Measurements from ENCODE around the gene ATG7.

Gene ATG7

GRCh38 chr3:11271986-11272904, at the start of gene ATG7:
Gene ATG7 (plus strand): TSS chr3:11272397. CDS start chr3:11298696, 26,299 bp downstream.
- DNase-seq (ENCODE audit: low read depth) = peak; percentile 82
- H3K4me3 ChIP-seq (ENCODE audit: low read depth, low read length) = peak within 1 kb of the TSS; percentile 57

DNA sequence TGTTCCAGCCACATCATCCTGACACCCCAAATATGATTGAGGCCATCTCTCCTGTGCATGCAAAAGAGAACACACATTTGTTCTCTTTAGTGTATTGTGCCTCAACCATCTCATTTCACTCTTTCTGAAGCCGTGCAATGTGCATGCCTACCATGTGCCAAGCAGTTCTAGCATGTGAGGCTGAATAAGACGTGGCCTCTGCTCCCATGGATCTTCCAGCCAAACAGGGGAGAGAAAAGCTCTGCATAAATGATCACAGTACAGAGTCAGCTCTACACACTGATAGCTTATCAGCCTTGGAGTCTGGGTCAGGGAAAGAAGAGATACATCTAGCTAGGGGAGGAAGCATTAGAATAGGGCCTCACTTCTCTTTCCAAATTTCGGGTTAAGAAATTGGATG, 48.2 kb upstream of the ATG7 start:
- H3K4me3 ChIP-seq (ENCODE audit: low read depth, low read length) = no peak overlapping the region
- no peak for DNase-seq (ENCODE audit: low read depth)

DNA sequence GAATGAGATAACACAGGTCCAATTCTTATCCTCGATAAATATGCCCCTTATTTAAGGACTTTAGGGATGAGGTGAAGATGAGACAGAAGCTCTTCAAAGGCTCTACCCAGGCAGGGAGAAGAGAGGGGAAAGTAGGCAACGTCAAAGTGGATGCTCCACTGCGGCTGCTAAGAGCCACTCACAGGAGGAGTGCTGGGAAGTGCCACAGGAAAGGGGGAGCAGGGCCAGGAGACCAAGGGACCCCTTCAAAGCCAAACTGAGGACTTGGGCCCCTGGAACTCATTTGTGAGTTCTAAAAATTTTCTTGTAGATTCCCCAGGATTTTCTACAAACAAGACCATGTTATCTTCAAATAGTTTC, 47.3 kb upstream of the ATG7 start:
- DNase-seq (ENCODE audit: low read depth) = no peak
- H3K4me3 ChIP-seq (ENCODE audit: low read depth, low read length) = no peak overlapping the region

GRCh38 chr3:11226042-11226370, 46.2 kb upstream of the ATG7 start:
- H3K4me3 ChIP-seq (ENCODE audit: low read depth, low read length) = peak overlapping the region; percentile 0
- DNase-seq (ENCODE audit: low read depth) = no peak

DNA sequence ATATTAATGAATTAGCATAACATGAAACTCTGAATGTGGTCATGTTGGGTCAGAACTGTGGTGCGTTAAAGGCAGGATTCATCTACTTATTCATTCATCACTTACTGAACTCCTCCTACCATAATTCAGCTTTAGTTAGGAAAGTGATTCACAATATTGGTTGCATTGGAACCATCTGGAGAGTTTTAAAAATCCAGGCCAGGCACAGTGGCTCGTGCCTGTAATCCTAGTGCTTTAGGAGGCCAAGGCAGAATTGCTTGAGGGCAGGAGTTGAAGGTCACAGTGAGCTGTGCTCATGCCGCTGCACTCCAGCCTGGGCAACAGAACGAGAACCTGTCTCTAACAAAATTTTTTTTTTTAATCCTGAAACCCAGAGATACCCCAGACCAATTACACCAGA, 44.2 kb upstream of the ATG7 start:
- no peak overlapping the region for H3K4me3 ChIP-seq (ENCODE audit: low read depth, low read length)
- no peak for DNase-seq (ENCODE audit: low read depth)

GRCh38 chr3:11230125-11230524, 42.1 kb upstream of the ATG7 start:
- no peak for DNase-seq (ENCODE audit: low read depth)
- no peak overlapping the region for H3K4me3 ChIP-seq (ENCODE audit: low read depth, low read length)

DNA sequence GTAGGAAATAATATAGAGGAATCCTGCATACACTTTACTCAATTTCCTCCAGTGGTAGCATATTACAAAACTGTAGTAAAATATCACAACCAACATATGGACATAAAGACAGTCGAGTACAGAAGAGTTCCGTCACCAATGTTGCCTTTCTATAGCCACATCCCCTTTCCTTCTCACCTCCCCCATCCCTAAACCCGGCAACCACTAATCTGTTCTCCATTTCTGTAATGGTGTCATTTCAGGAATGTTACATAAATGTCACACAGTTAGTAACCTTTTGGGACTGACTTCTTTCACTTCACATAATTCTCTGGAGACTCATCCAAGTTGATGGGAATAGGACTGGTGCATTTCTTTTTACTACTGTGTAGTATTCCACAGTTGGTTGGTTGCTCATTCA, 41.4 kb upstream of the ATG7 start:
- H3K4me3 ChIP-seq (ENCODE audit: low read depth, low read length) = no peak overlapping the region
- no peak for DNase-seq (ENCODE audit: low read depth)

- no peak for DNase-seq (ENCODE audit: low read depth)
- H3K4me3 ChIP-seq (ENCODE audit: low read depth, low read length) = no peak overlapping the region
These were observed 36.8 kb upstream of the ATG7 start for GRCh38 chr3:11235385-11235784.

GRCh38 chr3:11236588-11237461, 35.4 kb upstream of the ATG7 start:
- H3K4me3 ChIP-seq (ENCODE audit: low read depth, low read length) = no peak overlapping the region
- DNase-seq (ENCODE audit: low read depth) = no peak

DNA sequence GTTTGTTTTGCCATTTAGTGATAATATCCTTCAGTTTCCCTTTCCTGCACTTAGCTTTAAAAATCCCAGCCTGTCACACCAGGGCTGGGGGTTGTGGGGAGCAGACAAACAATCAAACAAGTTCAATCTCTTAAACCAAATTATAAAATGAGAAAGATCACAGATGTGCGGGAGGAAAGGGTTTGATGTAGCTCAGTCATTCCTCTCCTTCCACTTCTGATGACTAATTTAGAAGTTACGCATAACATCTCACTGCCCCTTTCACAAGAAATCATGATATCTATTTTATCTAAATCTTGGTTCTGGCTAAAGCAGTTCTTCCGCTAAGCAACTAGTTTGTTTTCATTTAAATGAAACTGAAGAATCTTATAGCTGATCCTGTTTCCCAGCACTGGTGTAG, 34.1 kb upstream of the ATG7 start:
- peak; percentile 56 for DNase-seq (ENCODE audit: low read depth)
- no peak overlapping the region for H3K4me3 ChIP-seq (ENCODE audit: low read depth, low read length)

DNA sequence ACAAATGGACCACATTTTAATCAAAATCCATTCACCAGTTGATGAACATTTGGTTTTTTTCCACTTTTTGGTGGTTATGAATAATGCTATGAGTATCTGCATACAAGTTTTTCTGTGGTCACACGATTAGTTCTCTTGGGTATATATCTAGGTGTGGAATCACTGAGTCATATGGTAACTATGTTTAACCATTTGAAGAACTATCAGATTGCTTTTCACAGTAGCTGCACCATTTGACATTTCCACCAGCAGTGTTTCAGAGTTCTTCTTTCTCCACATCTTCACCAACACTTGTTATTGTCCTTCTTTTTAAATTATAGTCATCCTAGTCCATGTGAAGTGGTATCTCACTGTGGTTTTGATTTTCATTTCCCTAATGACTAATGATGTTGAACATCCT, 33.3 kb upstream of the ATG7 start:
- peak; percentile 52 for DNase-seq (ENCODE audit: low read depth)
- no peak overlapping the region for H3K4me3 ChIP-seq (ENCODE audit: low read depth, low read length)

DNA sequence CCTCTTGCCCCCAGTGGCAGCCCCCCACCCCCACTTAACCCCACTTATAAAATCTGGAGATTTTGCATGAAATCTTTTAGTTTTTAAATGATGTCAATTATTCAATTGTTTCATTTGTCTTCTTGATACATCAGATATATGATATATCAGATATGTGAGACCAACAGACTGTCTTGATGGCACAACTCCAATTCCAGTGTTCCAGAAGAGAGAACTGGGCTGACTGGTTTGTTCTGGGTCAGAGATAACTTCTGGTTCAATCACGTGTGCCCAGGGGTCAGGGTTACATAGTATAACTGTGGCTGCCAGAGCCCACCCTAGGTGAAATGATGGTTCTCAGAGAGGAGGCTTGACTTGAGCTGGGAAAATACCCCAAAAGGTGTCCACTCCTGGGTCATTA, 32.4 kb upstream of the ATG7 start:
- DNase-seq (ENCODE audit: low read depth) = no peak

GRCh38 chr3:11240496-11240895, 31.7 kb upstream of the ATG7 start:
- H3K4me3 ChIP-seq (ENCODE audit: low read depth, low read length) = no peak overlapping the region
- DNase-seq (ENCODE audit: low read depth) = no peak

More for the DNA sequence above, 32.4 kb upstream of the ATG7 start:
- H3K4me3 ChIP-seq (ENCODE audit: low read depth, low read length) = no peak overlapping the region

DNA sequence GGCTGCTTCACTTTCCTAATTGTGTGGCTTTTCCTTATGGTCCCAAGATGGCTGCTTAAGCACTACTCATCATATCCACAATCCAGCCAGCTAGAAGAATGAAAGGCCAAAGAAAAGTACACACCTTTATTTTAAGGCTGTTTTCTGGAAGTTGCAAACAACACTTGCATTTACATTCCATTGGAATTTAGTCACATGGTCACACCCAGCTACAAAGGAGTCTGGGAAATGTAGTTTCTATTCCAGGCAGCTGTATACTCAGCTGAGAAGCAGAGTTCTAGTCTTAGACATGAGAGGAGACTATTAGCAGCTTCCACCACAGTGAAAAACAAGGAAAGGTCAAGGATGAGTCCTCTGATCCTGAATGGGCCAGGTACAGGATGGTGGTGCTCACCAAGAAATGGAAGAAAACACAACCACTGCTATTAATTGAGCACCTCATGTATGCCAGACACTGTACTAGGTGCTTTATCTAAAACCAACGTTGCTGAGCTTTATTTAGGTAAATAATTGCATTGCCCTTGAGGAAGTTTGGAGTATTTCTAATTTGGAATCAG, 28.0 kb upstream of the ATG7 start:
- no peak for DNase-seq (ENCODE audit: low read depth)
- H3K4me3 ChIP-seq (ENCODE audit: low read depth, low read length) = no peak overlapping the region

- H3K4me3 ChIP-seq (ENCODE audit: low read depth, low read length) = no peak overlapping the region
- no peak for DNase-seq (ENCODE audit: low read depth)
These were observed 26.9 kb upstream of the ATG7 start for GRCh38 chr3:11245276-11245675.

DNA sequence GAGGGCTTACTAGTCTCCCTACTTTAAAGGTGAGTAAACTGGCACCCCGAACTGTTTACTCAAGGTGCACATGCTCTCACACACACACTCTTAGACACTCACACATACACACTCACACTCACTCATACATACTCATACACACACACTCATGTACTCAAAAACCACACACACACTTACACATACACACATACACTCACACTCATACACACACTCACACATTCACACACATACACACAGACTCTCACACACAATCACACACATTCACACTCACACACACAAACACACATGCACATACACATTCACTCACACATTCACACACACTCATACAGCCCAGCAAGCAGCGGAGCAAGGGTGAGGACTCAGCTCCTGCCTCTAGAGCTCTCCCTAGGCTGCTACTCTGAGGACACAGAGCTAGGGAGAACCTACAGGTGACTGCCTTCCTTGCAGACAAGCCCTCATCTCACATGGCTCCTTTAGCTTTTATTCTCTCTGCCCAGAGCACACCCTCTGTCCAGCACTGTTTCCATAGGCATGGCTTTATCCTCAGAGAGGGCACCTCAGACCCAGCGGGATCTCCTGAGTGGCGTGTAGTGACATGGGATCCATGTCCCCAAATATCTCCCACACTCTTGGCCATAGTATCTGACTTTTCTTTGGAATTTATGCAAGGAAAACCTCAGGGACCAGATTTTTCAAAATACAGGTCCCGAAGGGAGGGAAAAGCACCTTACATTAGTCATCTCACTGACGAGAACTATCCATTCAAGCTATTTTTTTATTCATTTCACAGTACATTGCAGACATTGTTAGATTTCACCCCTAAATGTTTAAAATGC, 26.2 kb upstream of the ATG7 start:
- H3K4me3 ChIP-seq (ENCODE audit: low read depth, low read length) = no peak overlapping the region
- DNase-seq (ENCODE audit: low read depth) = no peak

- no peak for DNase-seq (ENCODE audit: low read depth)
- H3K4me3 ChIP-seq (ENCODE audit: low read depth, low read length) = no peak overlapping the region
These were observed 25.6 kb upstream of the ATG7 start for GRCh38 chr3:11246663-11246970.

DNA sequence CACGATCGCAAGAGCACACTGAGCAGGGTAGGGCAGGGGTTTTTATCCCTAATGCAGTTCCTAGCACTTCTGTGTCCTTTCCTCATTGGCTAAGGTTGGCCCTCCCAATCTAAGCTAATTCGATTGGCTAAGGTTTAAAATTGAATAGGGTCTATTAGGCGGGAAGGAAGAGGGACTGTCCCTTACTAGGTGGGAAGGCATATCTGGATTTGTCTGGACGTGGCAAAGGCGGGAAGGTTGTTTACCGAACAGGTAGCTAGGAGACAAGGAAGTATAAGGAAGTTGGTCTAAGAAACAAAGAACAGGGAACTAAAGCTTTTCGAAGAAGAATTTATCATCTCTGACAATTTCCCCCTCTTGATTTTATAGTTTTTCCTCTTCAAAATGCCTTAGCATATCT, 24.8 kb upstream of the ATG7 start:
- no peak for DNase-seq (ENCODE audit: low read depth)
- no peak overlapping the region for H3K4me3 ChIP-seq (ENCODE audit: low read depth, low read length)

DNA sequence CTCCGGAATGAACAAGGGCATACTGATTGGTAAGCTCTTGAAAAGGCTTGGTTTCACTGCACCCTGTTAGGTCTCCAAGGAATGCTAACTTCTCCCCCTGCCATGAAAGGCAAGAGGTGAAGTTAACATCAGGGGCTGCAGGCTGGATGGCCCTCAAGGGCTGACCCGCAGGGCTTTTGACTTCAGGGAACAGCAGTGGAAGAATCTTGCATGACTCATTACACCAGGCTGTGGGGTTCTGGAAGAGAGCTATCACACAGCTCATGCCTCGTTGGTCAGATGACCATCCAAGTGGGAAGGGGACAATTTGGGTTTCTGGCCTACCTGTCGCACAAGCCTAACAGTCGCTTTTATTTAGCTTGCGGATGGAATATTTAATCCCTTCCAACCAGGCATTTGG, 23.6 kb upstream of the ATG7 start:
- H3K4me3 ChIP-seq (ENCODE audit: low read depth, low read length) = no peak overlapping the region
- no peak for DNase-seq (ENCODE audit: low read depth)

Data from skeletal muscle cell (primary cell).